CD4-positive, alpha-beta T cell treated with Interleukin-1 beta for 1 hour (primary cell): ENCODE results near the gene CHPT1.
A peak's percentile ranks its signal among the peaks of the same experiment; 100 is the strongest.

Experiments
- DNase-seq, 2 donors: peaks; one replicate each; pipeline ENCODE4 v3.0.0-alpha.2; 2020 to 2022

The CHPT1 gene

DNA sequence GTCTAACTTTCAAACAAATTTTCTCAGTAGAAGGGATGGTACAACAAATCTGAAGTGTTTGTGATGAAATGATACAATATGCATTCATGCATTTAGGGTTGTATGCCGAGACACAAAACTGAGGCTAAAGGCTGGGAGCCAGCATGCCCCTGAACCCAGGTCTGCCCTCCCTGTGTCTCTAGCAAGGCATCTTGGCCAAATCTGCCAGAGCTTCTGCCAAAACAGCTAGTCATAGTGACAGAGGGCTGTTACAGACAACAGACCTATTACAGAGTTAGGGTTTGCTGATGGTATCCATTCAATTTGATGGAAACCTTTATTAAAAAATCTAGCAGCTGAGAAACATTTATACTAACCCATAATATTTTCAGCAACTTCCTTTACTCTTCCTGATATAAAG lies 11.3 kb upstream of the CHPT1 start:
- DNase-seq: no peak

DNA sequence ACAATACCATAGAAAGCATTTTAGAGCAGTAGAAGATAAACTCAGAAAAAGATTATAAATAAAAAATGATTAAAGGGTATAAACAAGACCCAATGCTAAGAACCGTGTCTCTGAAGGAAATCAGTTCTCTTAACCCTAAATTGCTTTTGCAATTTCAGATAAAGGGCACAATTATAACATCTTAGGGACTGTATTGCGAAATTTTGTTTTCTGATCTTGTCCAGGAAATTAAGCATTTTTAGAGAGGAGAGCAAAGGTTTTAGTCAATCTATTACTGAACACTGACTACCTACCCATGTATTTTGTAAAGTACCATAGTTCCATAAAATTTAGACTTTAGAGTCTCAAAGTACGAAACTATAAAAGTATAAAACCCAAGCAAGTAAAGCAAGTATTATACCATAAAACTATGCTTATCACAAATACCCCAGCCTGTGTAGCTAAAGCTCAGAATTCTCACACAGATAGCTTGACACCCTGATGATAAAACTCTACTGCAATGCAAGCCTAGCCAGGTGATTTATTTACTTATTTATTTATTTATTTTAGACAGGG lies 6.8 kb upstream of the CHPT1 start:
- no peak for DNase-seq

- no peak for DNase-seq
Measured at GRCh38 chr12:101691503-101692096, 5.8 kb upstream of the CHPT1 start.

DNA sequence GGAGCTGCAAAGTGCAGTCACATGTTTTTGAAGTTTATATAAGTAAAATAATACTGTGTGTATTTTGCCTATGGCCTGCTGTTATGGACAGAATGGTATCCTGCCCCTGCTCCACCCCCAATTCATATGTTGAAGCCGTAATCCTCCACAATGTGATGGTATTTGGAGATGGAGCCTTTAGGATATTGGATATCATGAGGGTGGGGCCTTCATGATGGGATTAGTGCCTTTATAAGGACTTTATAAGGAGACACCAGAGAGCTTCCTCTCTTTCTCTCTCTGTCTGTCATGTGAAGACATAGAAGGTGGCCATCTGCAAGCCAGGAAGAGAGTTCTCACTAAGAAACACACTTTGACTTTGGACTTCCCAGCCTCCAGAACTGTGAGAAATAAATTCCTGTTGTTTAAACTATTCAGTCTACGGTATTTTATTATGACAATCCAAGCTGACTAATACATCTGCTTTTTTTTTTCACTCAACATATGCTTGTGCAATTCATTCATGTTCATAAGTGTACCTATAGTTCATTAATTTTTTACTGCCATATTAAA lies 3.1 kb upstream of the CHPT1 start:
- no peak for DNase-seq

- no peak for DNase-seq
Measured at GRCh38 chr12:101694986-101695385, 2.5 kb upstream of the CHPT1 start.

GRCh38 chr12:101695706-101696105 lies 1.7 kb upstream of the CHPT1 start:
- no peak for DNase-seq

GRCh38 chr12:101696251-101697196 lies 916 bp upstream of the CHPT1 start:
- DNase-seq: no peak

- DNase-seq: peak; percentile 7 to 21
Measured at GRCh38 chr12:101697930-101698799, 725 bp downstream of the CHPT1 start.

- DNase-seq: no peak
Measured at GRCh38 chr12:101698800-101699347, 1.4 kb downstream of the CHPT1 start.

GRCh38 chr12:101700299-101700820 lies 2.9 kb downstream of the CHPT1 start:
- no peak for DNase-seq

DNA sequence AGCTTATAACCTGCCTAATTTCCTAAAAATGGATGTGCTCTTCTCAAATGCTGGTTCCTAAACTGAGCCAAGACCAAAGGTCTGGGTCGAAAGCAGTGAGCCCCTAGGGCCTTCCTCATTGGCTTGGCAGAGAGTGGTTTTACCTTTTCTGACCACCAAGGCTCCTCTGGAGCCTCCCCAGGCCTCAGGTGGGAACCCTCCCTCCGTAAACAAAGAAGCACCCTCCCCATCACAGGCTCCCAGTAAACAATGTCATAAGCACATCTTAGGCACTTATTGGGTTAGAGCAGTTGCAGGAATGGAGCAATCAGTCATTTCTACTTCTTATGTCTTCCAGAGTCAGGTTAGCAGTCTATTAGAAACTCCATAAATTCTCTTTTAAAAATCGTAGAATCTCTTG lies 6.0 kb downstream of the CHPT1 start:
- no peak for DNase-seq

- DNase-seq: no peak
Measured at GRCh38 chr12:101706403-101706802, 9.0 kb downstream of the CHPT1 start.

- DNase-seq: no peak
Measured at GRCh38 chr12:101707131-101707782, 9.8 kb downstream of the CHPT1 start.

DNA sequence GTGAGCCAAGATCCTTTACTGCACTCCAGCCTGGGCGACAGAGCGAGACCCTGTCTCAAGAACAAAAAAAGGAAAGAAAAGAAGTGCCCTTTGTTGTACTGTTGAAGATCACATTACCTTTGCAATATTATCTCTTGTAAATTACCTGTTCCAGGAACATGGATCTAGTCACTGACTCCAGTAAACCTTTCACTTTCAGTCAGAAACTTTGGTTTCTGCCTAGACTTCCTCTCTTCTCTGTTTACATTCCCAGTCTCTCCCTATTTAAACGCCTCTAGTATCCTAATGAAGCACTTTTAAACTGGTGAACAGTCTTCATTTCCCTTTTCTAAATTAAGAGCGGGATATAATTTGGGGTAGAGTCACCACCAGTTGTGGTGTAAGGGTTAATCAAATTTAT lies 12.8 kb downstream of the CHPT1 start:
- no peak for DNase-seq

- no peak for DNase-seq
Measured at GRCh38 chr12:101713059-101713682, 15.7 kb downstream of the CHPT1 start.

- no peak for DNase-seq
Measured at GRCh38 chr12:101713930-101714329, 16.5 kb downstream of the CHPT1 start.

DNA sequence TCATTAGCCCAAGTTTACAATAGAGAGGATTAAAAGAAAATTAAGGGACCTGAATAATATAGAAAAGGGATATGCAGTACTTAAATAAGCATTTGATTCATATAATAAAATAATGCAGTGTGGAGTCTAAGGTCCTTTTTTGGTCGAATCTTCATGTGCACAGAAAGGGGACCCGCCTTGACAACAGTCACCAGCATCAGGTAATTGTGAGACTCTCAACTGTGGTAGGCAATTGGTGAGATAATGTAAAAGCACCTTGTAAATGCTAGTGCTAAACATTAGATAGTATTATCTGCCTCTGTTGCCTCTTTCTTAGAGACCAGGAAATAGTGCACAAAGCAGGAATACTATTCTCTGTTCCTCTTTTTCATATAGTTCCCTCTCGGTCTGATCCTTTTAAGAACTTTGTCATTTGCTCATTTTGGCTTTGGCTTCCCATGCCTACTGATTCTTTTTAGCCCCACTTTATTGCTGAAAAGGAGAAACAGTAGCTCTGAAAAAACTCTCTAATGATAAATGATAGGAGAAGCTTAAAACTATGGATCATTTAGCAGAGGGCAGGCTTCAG lies 17.5 kb downstream of the CHPT1 start:
- DNase-seq: no peak

DNA sequence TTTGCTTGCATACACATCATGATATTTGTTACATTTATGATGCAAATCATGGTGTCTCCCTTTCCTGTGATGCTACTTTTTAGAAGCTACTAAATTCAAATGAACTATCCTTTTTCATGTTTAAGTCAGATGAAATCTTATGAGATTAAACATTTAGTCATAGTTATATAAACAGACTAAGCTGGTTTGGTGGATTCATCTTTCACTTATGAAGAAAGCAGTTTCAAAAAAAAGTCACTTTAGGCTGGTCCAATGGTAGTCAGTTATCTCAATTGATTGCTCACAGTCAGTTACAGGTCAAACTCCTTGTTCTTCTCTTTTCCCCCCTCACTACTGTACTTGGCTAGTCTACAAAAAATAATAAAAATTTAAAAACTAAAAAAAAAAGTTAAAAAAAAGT lies 22.1 kb downstream of the CHPT1 start:
- DNase-seq: no peak

- no peak for DNase-seq
Measured at GRCh38 chr12:101720118-101720517, 22.7 kb downstream of the CHPT1 start.

- DNase-seq: no peak
Measured at GRCh38 chr12:101722392-101722791, 25.0 kb downstream of the CHPT1 start.

GRCh38 chr12:101727098-101727497 lies 29.7 kb downstream of the CHPT1 start:
- DNase-seq: no peak
